Cortex of kidney (tissue), 1 donor: Measurements from ENCODE around the gene RARA.
"Not testable (repeated sequence)": the region's sequence is repeated elsewhere in the genome, so short reads cannot be mapped to it uniquely, and the experiment has no call there.

ENCODE experiments used
- DNase-seq: peaks from one replicate; lab custom pipeline; 2025; lab: John Stamatoyannopoulos, UW

The RARA gene

DNA sequence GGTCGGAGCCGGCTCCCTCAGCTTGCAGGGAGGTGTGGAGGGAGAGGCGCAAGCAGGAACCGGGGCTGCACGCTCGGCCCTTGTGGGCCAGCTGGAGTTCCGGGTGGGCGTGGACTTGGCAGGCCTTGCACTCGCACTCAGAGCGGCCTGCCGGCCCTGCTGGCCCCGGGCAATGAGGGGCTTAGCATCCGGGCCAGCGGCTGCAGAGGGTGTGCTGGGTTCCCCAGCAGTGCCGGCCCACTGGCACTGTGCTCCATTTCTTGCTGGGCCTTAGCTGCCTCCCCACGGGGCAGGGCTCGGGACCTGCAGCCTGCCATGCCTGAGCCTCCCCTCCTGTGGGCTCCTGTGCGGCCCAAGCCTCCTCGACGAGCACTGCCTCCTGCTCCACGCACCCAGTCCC lies 66.8 kb downstream of the RARA start:
- DNase-seq, result not testable (repeated sequence)

DNA sequence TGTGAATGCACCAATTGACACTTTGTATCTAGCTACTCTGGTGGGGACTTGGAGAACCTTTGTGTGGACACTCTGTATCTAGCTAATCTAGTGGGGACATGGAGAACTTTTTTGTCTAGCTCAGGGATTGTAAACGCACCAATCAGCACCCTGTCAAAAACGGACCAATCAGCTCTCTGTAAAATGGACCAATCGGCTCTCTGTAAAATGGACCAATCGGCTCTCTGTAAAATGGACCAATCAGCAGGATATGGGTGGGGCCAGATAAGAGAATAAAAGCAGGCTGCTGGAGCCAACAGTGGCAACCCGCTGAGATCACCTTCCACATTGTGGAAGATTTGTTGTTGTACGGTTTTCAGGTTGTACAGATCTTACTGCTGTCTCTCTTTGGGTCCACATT lies 67.6 kb downstream of the RARA start:
- not testable (repeated sequence) for DNase-seq

DNA sequence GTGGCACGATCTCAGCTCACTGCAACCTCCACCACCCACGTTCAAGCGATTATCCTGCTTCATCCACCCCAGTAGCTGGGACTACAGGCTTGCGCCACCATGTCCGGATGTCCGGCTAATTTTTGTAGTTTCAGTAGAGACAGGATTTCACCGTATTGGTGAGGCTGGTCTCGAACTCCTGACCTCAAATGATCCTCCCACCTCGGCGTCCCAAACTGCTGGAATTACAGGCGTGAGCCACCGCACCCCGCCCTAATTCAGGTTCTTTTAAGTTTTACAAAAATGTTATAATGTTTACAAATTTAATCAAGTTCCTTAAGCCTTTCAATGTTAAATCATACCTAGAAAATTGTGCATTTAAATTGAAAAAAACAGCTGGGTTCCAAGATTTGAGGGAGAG lies 68.9 kb downstream of the RARA start:
- no peak for DNase-seq

DNA sequence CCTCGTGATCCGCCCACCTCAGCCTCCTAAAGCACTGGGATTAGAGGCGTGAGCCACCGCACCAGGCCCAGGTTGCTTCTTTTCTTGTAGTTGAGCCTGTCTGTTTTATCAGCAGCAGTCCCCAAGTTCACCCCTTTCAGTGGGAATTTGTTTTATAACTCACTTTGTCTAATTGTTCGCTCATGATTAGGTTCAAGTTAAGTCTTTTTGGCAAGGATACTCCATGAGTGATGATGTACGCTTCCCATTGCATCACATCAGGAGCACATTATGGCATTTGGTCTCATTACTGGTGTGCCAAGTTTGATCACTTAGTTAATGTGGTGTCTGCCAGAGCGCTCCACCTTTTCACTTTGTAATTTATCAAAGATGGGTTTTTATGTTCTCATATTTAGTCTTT lies 70.0 kb downstream of the RARA start:
- no peak for DNase-seq

DNA sequence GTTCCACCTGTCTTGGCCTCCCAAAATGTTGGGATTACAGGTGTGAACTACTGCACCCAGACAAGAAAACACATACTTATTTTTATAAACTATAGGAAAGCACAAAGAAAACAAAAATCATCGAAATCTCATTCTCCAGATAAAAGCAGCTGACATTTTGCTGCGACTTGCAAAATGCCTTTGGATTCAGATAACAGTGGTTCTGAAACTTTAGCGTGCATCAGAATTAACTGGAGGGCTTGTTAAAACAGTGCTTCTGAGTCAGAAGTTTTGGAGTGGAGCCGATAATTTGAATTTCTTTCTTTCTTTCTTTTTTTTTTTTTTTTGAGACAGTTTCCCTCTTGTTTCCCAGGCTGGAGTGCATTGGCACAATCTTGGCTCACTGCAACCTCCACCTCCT lies 73.3 kb downstream of the RARA start:
- DNase-seq, result no peak

DNA sequence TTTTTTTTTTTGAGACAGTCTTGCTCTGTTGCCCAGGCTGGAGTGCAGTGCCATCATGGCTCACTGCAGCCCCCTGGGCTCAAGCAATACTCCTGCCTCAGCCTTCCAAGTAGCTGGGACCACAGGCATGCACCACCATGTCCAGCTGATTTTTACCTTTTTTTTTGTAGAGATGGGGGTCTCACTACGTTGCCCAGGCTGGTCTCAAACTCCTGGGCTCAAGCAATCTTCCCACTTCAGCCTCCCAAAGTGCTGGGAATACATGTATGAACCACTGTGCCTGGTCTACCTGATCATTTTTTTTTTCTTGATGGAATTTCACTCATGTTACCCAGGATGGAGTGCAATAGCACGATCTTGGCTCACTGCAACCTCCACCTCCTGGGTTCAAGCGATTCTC lies 77.6 kb downstream of the RARA start:
- DNase-seq, result not testable (repeated sequence)

DNA sequence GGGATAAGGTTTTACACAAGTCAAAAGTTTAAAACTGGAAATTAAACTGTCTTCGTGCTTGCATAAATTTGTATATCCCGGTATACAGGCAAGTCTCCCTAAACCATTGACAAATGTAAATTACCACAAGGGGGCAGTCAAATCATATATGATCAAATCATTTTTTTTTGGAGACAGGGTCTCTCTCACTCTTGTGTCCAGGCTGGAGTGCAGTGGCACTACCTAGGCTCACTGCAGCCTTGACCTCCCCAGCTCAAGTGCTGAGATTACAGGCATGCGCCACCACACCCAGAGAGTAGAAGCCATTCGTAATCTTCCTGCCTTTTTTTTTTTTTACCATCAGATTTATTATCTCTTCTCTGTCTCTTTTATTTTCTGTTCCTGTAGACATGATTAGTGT lies 90.2 kb downstream of the RARA start:
- no peak for DNase-seq

DNA sequence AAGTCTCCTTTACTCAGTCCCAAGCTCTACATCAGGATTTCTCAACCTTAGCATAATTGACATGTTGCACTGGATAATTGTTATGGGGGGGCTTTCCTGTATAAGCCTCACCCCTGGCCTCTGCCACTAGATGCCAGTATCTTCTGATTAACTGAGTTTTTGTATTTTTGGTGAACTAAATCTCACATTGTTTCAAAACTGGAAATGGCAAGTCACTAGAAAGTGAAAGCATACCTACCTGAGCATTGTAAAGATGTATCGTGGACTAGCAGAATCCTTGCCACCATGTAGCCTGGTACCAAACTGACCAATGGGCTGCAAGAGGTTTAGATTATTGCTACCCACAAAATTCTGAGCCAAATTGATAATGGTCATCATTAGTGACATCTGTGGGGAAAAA lies 93.7 kb downstream of the RARA start:
- no peak for DNase-seq

DNA sequence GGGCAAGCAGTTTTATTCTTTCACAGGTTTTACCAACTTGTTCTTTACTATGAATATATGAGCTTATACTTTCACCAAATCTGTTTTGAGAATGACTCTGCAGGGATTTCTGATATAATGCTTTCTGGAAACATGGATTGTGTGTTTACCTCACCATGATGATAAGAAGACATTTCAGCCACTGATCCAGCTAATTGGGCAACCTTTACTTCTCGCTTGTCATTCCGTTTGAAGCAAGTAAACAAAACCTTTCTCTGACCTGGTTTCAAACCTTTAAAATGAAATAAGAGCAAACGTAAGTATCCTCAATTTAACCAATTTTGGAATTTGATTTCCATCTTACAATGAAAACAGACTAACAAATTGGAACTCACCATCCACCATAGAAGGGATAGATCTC lies 95.0 kb downstream of the RARA start:
- no peak for DNase-seq
